DMS79 treated with DMSO at 0.1 percent for 48 hours (cell line): ENCODE results near the gene PDLIM1.
"Not testable (repeated sequence)": the region's sequence is repeated elsewhere in the genome, so short reads cannot be mapped to it uniquely, and the experiment has no call there.

Experiments
- DNase-seq: peaks from one replicate; lab custom pipeline; 2025; lab: John Stamatoyannopoulos, UW

PDLIM1 gene

DNA sequence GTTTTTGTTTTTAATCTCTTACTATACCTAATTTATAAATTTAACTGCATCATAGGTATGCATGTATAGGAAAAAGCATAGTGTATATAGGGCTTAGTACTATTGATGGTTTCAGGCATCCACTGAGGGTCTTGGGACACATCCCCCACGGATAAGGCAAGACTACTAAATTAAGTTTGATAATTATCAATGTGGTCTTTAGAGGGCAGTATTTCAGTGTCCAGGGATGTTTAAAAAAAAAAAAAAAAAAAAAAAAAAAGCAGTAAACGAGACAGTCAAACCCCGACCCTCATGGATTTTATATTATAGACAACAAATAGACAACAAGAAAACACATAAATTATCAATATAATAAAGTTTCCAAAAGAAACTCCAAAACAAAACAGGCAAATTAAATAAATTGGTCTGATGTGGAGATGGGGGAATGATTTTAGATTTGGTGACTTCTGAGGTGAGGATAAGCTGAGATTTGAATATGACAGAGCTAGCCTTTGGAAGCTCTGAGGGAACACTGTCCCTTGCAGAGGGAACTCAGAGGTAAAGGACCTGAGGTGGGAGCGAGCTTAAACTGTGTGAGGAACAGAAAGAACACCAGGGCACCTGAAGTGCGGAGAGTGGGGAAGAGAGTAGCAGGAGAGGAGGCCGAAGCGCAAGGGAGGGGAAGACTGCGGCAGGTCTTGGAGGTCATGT, 82.0 kb downstream of the PDLIM1 start:
- no peak for DNase-seq

DNA sequence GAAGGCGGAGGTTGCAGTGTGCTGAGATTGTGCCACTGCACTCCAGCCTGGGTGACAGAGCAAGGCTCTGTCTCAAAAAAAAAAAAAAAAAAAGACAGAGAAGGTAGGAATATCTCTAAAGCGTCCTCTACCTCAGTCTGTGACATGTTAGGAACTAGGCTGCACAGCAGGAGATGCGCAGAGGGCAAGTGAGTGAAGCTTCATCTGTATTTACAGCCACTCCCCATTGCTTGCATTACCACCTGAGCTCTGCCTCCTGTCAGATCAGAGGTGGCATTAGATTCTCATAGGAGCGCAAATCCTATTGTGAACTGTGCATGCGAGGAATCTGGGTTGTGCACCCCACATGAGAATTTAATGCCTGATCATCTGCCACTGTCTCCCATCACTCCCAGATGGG, 87.9 kb downstream of the PDLIM1 start:
- not testable (repeated sequence) for DNase-seq

DNA sequence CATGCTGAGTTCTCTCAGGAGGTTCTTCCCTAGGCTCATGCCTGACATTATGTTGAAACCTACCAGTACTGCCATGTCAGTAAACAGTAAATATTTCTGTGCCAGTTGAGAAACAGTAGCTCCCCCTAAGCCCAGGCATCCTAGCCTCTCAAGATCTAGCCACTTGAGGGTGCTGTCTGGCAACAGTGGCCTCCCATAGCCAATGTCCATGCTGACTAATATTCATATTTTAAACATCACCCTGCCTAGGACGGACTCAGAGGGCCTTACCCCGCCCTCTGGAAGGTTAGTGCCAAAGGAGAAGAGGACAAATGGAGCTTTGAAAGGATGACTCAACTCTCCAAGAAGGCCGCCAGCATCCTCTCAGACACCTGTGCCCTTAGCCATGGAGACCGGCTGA, 89.1 kb downstream of the PDLIM1 start:
- DNase-seq: no peak

DNA sequence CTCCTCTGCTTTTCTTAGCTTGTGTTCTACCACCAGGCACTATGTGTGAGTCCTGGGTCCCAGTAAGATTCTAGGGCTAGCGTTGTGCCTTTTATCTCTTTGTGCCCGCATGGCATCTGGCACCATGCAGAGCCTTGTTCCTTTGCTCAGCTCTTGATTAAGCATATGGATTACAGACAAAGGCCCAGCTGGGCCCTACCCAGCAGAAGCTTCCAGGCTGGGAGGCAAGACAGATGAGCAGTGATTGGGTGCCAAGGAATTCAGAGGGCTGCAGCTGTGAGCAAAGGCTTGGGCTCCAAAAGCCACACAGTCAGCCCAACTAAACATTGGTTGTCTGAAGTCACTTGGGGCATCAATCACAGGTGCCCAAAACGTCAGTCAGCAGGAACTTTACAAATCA, 94.8 kb downstream of the PDLIM1 start:
- DNase-seq: no peak

DNA sequence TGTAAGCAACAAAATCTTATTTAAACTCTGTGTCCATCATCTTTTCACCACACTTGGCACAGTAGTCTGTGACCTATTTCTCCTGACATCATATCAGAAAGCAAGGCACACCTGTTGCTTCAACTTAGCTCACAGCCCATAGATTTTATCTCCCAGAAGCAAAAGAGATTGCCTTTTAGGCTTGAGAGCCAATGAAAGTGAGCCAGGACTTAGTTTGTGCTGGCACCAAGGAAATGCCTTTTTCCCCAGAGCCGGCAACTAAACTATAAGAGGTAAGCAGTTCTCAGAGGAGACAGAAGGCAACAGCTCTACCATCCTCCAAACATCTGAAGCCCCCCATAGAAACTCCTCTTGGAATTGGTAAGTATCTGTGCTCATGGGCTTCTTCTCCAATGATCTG, 96.9 kb downstream of the PDLIM1 start, which contains the start of gene ACSM6:
Gene ACSM6, plus strand, starts transcription at position 295 of the 400 bp plus-strand sequence. CDS start 248 bp downstream, outside the sequence.
- no peak for DNase-seq

DNA sequence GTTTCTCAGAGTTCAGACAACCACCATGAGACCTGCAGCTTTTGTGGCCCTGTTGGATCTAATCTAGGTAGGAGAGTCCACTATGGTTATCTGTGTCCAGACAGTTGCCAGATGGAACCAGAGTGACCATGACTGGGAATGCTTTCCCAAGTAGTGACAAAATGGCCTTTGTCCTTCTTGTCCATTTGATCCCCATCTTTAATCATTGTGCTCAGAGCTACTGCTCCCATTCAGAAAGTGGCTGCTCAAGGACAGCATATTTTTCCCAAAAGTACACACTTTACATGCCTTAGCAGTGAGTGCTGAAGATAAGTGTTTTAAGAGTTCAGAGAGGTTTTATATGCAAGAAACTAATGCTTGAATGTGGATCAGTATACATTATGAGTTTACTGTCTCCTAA, 102.2 kb downstream of the PDLIM1 start:
- DNase-seq: no peak

DNA sequence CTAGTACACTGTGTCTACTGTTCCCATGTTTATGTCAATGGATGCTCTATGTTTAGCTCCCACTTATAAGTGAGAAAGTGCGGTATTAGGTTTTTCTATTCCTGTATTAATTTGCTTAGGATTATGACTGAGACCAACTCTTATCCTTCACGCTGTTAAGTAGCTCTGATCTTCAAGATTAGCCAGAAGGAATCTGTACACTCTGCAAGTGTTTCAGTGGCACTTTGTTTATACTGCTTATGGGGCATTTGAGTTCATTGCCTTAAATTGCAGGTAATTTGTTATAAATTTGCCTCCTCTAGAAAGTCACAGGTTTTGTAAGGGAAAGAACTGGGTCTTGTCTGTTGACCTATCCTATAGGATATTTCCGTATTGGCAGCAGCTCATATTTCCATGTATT, 103.2 kb downstream of the PDLIM1 start:
- DNase-seq: no peak
